Stimulated activated CD8-positive, alpha-beta memory T cell treated with anti-CD3 and anti-CD28 coated beads, Interleukin-2, amount 100 ng/mL, for 48 hours (primary cell): ENCODE data around the gene PLXDC1.
"Not testable (repeated sequence)": the region's sequence is repeated elsewhere in the genome, so short reads cannot be mapped to it uniquely, and the experiment has no call there.

Experiments
- DNase-seq, 2 donors: peaks; one replicate each; pipeline ENCODE4 v3.0.0-alpha.2; 2020; ENCODE audit warnings: low read depth in 2 of 2

Gene PLXDC1

DNA sequence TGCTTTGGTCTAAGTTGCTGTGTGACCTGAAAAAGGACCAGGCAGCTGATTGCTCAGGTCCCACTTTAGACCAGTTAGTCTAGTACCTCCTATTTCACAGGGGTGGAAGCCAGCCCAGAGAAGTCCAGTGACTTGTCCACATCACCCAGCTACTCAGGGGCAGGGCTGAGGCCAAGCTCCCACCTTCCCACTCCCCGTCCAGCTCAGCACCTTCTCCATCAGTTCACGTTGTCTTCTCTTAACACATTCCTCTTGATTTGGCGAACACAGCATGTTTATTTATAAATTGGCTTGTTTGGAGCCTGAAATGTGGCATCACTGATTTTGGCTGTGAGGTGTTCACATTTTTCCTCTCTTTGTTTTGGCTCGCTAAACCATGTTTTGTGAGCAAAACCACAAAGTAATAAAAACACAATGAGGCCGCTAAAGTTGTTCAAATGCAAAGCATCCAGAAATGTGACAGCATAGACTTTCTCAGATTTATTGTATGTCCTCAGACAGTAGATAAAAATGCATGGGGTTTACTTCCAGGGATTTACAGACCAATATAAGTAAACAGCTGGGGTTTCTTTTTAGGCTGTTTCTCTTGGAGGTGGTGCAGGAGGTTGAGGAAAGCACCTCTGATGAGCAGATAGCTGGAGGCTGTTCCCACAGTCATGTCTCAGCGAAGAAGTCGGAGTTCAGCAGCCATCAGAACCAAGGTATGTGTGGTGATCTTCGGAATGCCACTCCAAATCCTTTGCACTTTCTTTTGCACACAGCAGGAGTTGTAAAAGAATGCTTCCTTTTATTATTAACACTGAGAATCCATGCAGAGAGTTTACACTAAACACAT, 88.4 kb downstream of the PLXDC1 start:
- no peak for DNase-seq

DNA sequence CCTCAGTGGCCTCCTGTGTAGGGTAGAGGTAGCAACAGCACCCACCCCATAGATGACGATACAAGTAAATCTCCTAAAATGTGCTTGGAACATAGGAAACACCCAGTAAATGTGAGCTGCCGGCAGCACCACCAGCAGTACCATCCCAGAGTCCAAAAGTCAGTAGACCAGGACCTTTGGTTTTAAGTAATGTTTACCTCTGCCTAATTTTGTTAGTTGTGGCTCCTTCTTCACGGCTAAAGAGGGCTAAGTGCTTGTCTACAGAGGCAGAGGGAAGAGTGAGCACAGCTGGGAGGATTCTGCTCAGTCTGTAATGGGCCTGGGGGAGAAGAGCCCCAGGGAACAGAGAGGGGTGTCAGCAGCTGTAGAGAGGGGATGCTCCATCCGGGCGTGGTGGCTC, 92.9 kb downstream of the PLXDC1 start:
- DNase-seq: no peak

DNA sequence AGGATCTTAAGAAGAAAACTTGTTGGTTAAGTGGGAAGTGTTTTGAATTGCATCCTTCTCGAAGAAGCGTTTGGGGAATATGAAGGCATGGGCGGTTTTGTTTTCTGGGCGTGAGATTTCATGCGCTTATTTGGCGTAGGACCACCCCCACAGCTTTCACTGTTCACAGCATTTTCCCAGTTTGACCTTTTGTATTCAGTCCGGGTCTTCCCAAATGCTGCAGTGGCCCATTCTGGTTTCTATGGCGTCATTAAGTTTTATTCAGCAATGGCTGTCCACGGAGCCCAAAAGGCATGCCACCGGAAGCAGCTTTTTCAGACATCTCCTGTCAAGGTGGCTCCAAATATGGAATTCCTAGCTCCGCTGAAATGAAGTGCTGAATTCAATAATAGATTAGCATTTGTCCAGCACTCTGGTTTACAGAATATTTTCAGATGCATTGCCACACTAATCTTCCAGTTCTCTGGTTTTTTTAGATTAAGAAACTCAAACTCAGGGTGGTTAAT, 93.7 kb downstream of the PLXDC1 start:
- no peak for DNase-seq

DNA sequence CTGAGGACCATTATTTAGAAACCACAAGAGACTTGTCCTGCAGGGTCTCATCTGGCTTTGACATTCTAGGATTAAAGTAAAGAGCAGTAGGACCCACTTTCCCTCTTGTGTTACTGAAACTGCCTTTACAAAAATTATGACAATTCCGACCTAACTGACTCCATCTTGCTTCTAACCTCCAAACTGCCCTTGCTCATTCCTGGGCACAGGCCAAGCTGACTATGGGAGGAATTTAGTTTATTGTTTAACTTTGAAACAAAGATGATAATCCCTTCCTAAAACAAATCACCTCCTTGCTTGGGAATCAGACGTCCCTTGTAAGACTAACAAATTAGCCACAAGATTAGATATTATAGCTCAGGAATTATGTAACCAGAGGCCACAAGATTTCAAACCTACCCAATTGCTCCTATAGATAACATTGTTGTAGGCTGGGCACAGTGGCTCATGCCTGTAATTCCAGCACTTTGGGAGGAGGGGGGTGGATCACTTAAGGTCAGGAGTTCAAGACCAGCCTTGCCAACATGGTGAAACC, 97.3 kb downstream of the PLXDC1 start:
- DNase-seq: no peak

DNA sequence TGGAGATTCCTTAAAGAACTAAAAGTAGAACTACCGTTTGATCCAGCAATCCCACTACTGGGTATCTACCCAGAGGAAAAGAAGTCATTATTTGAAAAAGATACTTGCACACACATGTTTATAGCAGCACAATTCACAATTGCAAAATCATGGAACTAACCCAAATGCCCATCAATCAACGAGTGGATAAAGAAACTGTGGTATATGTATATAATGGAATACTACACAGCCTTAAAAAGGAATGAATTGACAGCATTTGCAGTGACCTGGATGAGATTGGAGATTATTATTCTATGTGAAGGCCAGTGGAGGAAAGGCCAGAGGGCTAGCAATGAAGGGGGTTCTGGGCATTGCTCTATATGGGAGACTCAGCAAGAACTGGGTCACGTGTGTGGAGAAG, 99.0 kb downstream of the PLXDC1 start:
- DNase-seq: not testable (repeated sequence)

DNA sequence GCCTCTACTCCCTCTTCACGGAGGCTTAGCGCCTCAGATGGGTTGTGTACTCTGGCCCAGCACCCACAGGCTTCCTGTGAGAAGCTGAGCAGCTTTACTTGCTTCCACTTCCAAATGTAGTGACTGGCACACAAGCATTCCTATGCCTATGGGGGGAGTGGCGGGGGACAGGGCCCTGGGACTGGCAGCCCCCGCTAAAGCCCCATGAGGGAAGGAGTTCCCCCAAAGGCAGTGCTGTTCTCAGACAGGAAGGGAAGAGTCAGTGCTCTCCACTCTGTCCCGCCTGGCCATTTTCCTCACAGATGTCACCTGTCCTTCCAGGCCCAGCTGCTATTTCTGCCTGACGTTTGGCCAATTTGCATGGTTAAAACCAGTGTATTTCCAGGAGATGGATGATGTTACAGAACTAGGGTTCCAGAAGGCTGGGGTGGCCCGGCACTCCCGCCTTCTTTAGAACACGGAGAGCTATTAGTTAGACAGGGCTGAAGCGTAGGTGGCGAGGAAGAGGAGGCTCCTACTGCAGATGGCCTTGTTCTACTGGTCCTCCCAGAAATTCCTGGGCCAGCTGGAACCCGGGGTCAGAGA, 100.3 kb downstream of the PLXDC1 start:
- DNase-seq: no peak

DNA sequence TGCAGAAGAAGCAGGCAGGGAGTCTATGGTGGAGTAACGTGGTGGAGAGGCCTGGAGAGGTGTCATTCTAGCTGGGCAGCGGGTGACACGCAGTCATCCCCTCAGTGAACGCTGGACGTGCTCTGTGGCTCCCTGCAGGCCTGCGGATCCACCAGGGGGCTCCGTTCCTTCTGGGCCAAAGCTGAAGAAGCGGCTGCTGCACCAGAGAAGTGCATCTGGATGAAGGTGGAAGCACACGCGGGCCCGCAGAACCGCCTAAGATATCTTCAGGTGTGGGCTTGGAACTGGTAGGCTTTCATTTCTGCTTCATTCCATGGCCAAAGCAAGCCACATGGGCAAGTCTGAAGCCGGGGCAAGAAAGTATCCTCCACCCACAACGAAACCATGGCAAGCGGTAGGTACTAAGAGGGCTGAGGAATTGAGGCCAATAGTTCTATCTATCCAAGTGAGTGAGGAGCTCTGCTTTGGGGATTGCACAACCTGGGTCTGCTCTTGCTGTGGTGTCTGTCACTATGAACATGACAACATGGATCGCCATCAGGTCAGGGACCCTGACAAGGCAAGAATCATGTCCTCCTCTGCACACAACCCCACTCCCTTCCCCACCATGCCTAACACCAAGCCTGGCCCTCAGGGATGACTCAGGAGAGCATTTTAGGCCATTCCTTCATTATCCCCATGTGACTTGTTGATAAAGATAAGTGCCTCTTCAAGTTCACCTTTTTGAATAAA, 105.3 kb downstream of the PLXDC1 start:
- no peak for DNase-seq

DNA sequence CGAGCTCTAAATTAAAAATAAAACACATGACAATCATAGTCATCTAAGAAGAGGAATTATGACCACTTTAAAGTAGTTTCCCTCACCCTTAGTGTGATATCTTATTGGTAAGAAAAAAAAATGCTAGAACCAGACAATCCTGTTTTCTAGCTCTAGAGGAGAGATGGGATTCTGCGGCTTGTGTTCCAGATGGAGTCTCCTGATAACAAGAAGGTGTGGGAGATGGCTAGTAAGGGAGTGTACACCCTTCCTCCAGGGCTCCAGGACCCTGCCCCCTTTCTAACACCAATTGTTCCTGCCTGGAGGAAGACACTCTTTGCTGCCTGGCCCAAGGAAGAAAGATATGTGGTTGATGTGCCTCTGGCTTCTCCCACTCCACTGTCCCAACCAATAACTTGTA, 115.4 kb downstream of the PLXDC1 start:
- DNase-seq: no peak

DNA sequence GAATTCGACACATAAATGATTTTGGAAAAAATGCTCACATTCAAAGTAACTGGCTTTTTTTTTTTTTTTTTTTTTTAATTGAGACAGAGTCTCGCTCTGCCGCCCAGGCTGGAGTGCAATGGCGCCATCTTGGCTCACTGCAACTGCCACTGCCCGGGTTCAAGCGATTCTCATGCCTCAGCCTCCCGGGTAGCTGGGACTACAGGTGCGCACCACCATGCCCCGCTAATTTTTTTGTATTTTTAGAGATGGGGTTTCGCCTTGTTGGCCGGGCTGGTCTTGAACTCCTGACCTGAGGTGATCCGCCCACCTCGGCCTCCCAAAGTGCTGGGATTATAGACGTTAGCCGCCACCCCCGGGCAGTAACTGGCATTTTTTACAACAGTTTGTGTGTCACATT, 115.9 kb downstream of the PLXDC1 start:
- not testable (repeated sequence) for DNase-seq

DNA sequence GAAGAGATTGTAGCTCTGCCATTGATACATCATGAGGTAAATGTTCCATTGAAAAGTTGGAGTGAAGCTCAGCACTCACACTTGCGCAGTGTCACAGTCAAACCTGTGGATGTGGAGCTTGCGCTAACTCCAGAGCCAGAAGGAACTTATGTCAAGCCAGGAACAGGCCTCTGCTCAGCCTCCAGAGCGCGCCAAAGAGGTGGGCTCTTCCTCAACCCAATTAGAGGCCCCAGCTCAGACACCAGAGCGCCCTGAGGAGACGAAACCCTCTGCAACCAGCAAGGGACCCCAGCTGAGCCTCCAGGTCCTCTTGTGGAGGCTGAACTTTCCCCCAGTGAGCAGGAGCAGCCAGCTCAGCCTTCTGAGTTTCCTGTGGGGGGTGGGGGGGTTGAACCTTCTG, 122.7 kb downstream of the PLXDC1 start:
- DNase-seq: no peak

DNA sequence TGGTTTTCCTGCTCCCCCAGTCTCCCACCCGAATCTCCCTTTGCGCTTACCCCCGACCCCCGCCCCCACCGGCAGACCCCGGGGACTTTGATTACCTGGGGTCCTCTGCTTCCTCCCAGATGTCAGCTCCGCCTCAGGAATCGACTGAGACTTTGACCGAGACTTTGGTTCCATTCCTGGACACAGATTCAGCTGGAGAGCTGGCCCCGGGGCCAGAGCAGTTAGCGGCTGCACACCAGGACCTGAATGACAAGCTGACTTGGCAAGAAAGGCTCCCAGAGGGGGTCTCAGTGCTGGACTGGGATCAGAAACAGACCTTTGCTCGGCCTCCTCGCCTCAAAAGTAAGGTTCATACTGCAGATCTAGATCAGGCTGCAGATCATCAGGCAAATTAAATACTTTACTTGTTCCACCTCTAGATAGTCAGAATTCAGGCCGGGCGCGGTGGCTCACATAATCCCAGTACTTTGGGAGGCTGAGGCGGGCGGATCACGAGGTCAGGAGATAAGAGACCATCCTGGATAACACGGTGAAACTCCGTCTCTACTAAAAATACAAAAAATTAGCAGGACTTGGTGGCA, 123.9 kb downstream of the PLXDC1 start:
- DNase-seq: no peak

DNA sequence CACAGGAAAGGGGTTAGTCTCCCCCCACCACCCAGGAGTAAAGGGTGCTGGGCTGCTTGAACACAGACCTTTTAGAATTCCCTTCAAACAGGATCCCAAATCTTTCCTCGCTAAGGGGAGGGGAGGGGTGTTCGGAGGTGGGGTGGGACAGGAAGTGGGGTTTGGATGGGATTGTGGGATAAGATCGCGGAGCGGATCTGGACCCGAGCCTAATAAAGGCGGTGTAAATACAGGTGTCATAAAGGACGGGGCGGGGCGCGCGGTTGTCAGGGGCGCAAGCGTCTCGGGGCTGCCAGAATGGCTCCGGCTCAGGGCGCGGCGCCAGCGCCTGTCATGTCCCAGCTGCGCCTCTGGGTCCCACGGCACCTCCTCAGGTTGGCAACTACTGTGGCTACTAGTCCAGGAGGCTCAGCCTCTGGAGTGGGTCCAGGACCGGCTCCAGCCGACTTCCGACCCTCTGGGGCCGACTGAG, 124.4 kb downstream of the PLXDC1 start:
- DNase-seq: peak in 1 of 2 donors; percentile 12

DNA sequence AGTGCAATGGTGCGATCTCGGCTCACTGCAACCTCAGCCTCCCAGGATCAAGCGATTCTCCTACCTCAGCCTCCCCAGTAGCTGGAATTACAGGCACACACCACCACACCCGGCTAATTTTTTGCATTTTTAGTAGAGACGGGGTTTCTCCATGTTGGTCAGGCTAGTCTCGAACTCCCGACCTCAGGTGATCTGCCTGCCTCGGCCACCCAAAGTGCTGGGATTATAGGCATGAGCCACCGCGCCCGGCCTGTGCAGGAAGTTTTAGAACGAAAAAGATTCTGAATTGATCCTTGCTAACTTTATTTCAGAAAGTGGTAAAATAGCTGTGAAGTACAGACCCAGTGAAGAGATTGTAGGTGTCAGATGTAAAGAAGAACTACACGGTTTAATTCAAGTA, 125.1 kb downstream of the PLXDC1 start:
- not testable (repeated sequence) for DNase-seq

DNA sequence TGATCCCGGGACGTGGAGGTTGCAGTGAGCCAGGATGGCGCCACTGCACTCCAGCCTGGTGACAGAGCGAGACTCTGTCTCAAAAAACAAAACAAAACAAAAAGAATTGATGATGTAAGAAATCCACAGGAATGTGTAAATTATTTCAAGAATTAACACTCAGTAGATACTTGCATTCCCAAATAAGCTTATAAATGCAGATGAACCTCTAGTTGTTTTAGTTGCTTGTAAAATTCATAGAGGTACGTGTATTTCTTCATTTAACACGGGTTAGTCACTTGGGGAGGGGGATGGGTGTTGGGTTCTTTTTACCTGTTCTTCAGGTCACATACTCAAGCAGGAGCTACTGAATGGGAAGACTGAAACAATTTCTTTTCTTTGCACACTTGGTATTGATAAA, 128.5 kb downstream of the PLXDC1 start:
- DNase-seq: no peak

DNA sequence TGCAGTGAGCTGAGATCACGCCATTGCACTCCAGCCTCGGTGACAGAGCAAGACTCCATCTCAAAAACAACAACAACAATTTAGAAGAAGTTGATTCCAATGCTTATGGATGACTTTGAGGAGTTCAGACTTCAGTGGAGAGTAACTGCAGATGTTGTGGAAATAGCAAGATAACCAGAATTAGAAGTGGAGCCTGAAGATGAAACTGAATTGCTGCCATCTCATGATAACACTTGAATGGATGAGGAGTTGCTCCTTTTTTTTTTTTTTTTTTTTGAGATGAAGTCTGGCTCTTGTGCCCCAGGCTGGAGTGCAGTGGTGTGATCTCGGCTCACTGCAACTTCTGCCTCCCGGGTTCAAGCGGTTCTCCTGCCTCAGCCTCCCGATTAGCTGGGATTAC, 131.4 kb downstream of the PLXDC1 start:
- DNase-seq: not testable (repeated sequence)

DNA sequence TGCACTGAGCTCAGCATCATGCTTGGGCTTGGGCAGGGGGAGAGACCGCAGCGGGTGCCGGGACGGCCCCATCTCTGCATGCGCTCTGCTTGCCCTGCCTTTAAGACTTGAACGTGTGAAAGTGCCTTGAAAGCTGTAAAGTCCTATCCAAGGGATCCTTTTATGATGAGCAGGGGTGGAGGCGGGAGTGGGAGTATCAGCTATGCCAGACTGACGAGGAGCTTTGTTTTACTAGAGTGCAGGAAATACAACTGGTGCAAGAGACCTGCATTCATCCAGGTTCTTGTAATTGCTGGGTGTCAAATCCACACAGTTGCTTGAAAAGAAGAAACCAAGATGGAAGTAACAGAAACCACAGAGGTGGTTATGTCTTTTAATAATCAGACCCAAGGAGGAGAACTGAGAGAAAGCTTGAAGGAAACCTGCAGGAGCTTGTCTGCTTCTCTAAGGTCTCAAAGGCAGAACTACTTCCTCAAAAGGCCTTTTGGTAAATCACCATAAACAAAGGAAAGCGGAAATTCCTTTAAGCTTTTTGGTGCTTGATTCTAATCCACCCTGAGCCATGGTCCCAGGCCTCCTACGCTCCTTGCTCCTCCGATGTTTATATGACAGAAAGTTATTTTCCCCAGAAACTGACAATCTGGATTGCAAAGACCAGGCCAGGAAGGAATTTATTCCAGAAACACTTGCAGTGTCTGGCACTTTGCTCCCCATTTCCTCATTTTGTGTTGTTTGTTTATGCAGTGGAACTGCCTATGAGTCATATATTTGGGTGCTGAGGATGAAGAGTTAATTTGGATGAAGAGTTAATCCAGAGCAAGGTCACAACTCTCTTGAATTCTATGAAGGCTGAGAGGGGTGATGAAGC, 132.9 kb downstream of the PLXDC1 start:
- DNase-seq: no peak

DNA sequence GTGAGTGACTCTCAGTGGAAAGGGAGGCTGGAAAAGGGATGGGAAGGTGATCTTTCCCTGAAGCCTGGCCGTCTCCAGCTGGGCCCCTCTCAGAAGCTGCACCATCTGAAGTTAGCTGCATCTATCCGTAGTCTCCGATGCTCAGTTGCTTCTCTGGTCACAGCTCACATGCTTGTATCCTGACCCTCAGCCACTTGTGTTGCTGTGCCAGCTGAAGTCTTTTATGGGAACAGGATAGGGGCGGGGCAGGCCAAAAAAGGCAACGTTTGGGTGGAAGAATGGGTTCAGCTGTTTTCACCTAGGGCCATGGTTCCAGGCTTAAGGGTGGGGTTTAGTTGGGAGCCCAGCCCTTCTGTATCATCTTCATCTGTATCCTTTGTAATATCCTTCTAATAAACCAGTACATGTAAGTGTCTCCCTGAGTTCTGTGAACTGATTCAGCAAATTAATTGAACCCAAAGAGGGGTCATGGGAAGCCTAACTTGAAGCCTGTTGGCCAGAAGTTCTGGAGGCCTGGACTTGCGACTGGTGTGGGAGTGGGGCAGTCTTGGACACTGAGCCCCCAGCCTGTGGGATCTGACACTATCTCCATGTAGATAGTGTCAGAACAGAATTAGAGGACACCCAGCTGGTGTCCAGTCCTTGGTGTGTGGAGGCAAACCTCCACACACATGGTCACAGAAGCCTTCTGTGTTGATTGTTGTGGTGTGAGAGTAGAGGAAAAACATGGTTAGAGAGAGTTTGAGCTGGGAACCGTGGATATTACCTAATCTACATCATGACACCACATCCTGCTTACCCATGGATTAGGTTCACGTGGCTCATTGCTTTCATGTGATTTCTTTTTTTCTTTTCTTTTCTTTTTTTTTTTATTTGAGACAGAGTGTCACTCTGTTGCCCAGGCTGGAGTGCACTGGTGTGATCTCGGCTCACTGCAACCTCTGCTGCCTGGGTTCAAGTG, 135.0 kb downstream of the PLXDC1 start:
- DNase-seq: no peak

DNA sequence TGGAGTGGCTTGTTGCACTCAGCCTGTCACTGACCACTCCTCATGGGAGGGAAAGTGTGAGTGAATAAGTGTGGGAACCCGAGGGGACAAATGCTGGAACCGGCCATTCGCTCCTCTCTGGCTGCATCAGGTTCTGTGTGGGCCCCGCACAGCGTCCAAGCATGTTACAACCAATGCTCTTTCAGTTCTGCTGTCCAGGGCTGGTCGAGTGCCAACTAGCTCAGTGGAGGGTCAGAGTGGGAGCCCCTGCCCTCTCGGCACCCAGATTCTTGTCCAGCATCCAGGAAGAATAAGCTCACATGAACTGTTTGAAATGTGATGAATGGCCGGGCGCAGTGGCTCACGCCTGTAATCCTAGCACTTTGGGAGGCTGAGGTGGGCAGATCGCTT, 135.9 kb downstream of the PLXDC1 start:
- DNase-seq: no peak

DNA sequence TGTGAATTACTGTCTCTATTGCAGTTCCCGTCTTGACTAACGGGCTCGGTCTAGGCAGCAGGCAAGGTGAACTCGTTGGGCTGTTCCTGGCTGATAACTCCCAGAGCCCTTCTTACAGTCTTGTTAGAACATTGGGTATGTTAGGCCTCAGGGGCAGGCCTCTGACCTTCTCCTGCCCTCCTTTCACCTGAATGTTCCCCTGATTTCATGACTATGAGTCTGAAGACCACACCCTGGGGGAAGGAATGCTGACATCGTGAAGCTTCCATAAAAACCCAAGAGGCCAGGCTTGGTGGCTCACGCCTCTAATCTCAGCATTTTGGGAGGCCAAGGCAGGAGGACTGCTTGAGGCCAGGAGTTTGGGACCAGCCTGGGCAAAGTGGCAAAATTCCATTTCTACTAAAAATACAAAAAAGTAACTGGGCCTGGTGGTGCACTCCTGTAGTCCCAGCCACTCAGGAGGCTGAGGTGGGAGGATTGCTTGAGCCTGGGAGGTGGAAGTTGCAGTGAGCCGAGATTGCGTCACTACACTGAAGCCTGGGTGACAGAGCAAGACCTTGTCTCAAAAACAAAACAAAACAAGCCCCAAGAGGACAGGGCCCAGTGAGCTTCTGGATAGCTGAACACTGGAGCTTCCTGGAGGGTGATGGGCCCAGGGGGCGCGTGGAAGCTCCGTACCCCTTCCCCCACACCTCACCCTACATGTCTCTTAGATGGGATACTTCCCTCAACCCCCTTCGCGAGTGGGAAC, 136.5 kb downstream of the PLXDC1 start:
- DNase-seq: no peak
